ENCODE measurements around the gene EHMT1.

Gene EHMT1

GRCh38 chr9:137669261-137669672 lies 50.5 kb downstream of the EHMT1 start:
- no peak for TF ChIP-seq CTCF (conservative IDR thresholded peaks at IDR 0.05)
- peak overlapping the region; percentile 88 for H3K27ac ChIP-seq

GRCh38 chr9:137670391-137671195 lies 51.8 kb downstream of the EHMT1 start:
- H3K27ac ChIP-seq: peak overlapping the region; percentile 88
- no peak for TF ChIP-seq CTCF (conservative IDR thresholded peaks at IDR 0.05)

DNA sequence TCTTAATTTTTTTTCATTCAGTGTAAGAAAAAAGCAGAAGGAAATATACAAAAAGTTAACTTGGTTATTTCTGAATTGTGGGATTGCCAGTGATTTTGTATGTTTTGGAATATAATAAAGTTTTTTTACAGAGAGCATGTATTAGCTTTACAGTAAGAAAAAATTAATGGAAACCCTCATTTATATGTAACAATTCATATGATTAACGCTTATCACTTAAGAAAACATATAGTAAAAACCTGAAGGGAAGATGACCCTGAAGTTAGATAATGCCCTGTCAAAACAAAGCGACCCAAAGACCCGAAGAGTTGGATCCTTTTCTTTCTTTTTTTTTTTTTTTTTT lies 52.4 kb downstream of the EHMT1 start:
- peak overlapping the region; percentile 88 for H3K27ac ChIP-seq
- TF ChIP-seq CTCF (conservative IDR thresholded peaks at IDR 0.05): no peak

DNA sequence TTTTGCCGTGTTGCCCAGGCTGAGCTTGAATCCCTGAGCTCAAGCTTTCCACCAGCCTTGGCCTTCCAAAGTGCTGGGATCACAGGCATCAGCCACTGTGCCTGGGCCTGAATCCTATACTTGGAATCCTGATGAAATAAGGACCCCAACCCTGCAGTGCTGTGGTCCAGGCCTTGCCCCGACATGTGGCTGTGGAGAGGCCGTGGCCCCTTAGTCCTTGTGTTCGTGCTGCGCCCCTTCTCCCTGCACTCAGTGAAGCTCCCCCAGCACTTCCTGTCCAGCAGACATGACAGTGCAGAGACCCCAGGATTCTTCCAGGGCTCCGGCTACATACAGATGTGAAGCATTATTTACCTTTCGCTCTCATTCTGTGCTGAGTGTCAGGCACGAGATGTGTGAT lies 52.9 kb downstream of the EHMT1 start:
- TF ChIP-seq CTCF (conservative IDR thresholded peaks at IDR 0.05): no peak
- peak overlapping the region; percentile 88 for H3K27ac ChIP-seq

DNA sequence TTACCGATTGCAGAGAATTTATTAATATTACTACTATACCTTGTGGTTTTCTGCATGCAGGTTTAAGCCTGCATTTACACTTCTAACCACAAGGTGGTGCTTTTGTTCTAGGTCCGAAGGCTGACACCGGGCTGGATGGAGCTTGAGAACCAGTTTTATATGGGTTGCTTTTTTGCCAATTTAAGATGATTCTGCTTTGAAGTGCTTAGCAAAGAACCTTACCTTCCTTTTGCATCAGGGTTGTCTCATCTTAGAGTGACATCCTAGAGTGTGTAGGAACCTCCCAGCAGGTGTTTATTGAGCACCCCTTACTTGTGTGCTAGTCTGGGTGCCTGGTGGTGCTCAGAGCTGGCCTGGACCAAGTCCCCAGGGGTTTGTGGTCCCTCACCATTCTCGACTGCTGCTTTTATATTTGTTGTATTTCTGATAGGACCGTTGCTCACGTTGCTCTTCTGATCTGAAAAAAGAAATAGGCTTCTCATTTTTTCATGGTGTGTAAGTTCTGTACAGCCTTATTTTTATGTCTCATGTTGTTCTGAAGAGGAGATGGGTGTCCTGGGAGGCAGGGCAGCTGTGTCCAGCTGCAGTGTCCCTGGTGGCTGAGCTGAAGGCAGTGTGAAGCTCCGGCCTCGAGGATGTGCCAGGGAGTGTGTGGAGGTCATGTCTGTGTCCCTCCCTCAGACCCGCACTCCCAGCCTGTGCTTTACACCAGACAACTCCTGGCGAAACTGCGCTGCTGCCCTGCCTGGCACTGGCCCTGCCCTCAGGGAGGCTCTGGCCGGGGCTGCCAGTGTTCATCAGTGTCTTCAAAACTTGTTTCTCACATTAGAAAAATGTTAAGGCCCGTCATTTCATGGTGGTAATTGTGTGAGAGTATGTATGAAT lies 54.3 kb downstream of the EHMT1 start:
- H3K27ac ChIP-seq: peak overlapping the region; percentile 41
- peak; percentile 94 for TF ChIP-seq CTCF (conservative IDR thresholded peaks at IDR 0.05)

GRCh38 chr9:137673886-137674285 lies 55.1 kb downstream of the EHMT1 start:
- no peak for TF ChIP-seq CTCF (conservative IDR thresholded peaks at IDR 0.05)
- peak overlapping the region; percentile 41 for H3K27ac ChIP-seq

DNA sequence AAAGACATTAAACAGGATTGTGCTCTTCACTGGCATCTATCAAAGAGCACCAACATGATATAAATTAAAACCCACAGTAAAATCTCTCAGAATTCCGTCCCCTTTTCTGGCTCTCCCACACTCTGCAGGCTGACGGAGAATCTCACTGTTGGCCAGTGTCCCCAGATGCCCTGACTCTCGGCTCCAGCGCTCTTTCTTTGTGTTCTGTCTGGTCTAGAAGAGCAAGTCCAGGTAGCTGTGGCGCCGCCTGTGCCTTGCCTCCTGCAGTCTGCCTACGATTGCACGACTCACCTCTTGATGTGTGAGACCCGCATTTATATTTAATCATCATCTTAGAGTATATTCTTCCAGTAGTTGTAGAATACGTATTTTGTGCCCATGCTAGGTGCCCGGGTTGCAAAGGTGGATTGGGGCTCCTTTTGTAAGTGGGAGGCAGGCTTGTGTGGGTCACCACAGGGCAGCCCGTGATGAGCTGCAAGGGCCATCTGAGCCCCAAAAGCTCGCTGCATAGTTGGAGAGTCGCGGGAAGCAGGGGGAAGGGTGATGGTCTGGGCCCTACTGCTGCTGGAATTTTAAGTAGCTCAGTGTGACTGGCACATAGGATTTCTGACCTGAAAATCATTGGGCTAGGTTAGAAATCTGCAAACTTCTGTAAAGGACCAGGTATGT lies 55.6 kb downstream of the EHMT1 start:
- peak overlapping the region; percentile 41 for H3K27ac ChIP-seq
- TF ChIP-seq CTCF (conservative IDR thresholded peaks at IDR 0.05): no peak
